ENCODE results near the gene AP2A1.
A peak's percentile ranks its signal among the peaks of the same experiment; 100 is the strongest.

AP2A1 gene

GRCh38 chr19:49805822-49806619 lies 39.2 kb downstream of the AP2A1 start:
- TF ChIP-seq CTCF (conservative IDR thresholded peaks at IDR 0.05; ENCODE audit: low read depth, low read length): no peak
- no peak overlapping the region for H3K4me3 ChIP-seq (ENCODE audit: low read length)

GRCh38 chr19:49806620-49806959 lies 39.8 kb downstream of the AP2A1 start:
- no peak for TF ChIP-seq CTCF (conservative IDR thresholded peaks at IDR 0.05; ENCODE audit: low read depth, low read length)
- no peak for DNase-seq (ENCODE audit: low read depth)
- no peak overlapping the region for H3K4me3 ChIP-seq (ENCODE audit: low read length)

More at GRCh38 chr19:49805822-49806619, 39.2 kb downstream of the AP2A1 start:
- no peak for DNase-seq (ENCODE audit: low read depth)

GRCh38 chr19:49807058-49807903 lies 40.5 kb downstream of the AP2A1 start:
- no peak for DNase-seq (ENCODE audit: low read depth)
- no peak overlapping the region for H3K4me3 ChIP-seq (ENCODE audit: low read length)
- no peak for TF ChIP-seq CTCF (conservative IDR thresholded peaks at IDR 0.05; ENCODE audit: low read depth, low read length)

GRCh38 chr19:49807904-49808675 lies 41.3 kb downstream of the AP2A1 start:
- no peak for DNase-seq (ENCODE audit: low read depth)
- no peak overlapping the region for H3K4me3 ChIP-seq (ENCODE audit: low read length)
- no peak for TF ChIP-seq CTCF (conservative IDR thresholded peaks at IDR 0.05; ENCODE audit: low read depth, low read length)

GRCh38 chr19:49808711-49809159 lies 41.9 kb downstream of the AP2A1 start:
- peak; percentile 59 for DNase-seq (ENCODE audit: low read depth)
- H3K4me3 ChIP-seq (ENCODE audit: low read length): peak overlapping the region; percentile 65
- no peak for TF ChIP-seq CTCF (conservative IDR thresholded peaks at IDR 0.05; ENCODE audit: low read depth, low read length)

- TF ChIP-seq CTCF (conservative IDR thresholded peaks at IDR 0.05; ENCODE audit: low read depth, low read length): no peak
- peak overlapping the region; percentile 65 for H3K4me3 ChIP-seq (ENCODE audit: low read length)
- peak; percentile 77 for DNase-seq (ENCODE audit: low read depth)
Measured at GRCh38 chr19:49809160-49809940, 42.5 kb downstream of the AP2A1 start.
